WTC11 (cell line): Measurements from ENCODE around the gene STX18. TPM values are rescaled to one million over a fixed set of nuclear protein-coding genes. Genes with fewer than 3 reads are reported as not detected.

Source experiments
- ATAC-seq: fragments of 200-7000 bp; cut with Tn5 transposase; 2 replicates; pipeline ENCODE4 v1.10.0; 2021; ENCODE audit warnings: mild to moderate bottlenecking, moderate library complexity
- CTCF ChIA-PET: fragments of 300-600 bp; sonication (Branson Sonifier 250); formaldehyde crosslinking; loops from one replicate; lab custom pipeline; 2021; ENCODE audit warnings: antibody characterized with exemption; lab: Charles Lee
- POLR2A ChIA-PET: fragments of 350-600 bp; sonication (Branson Sonifier 250); formaldehyde crosslinking; loops from one replicate; lab custom pipeline; 2021; ENCODE audit warnings: antibody characterized with exemption; lab: Charles Lee
- DNase-seq: peaks from one replicate; pipeline ENCODE4 v3.0.0; 2021; ENCODE audit warnings: low spot score
- H3K27ac Mint-ChIP-seq: 2 replicates; pipeline ENCODE4 v1.8.0; 2021; ENCODE audit warnings: mixed read lengths
- H3K27me3 Mint-ChIP-seq: 2 replicates; pipeline ENCODE4 v1.8.0; 2021; ENCODE audit warnings: low read depth, mild to moderate bottlenecking, moderate library complexity, mixed read lengths
- H3K36me3 Mint-ChIP-seq: 2 replicates; pipeline ENCODE4 v1.8.0; 2021; ENCODE audit warnings: mixed read lengths
- H3K4me1 Mint-ChIP-seq: 2 replicates; pipeline ENCODE4 v1.8.0; 2022; ENCODE audit warnings: mixed read lengths
- H3K4me3 Mint-ChIP-seq: 2 replicates; pipeline ENCODE4 v1.8.0; 2021; ENCODE audit warnings: mild to moderate bottlenecking, moderate library complexity, mixed read lengths
- H3K9me3 Mint-ChIP-seq: 2 replicates; pipeline ENCODE4 v1.8.0; 2021; ENCODE audit warnings: mixed read lengths
- CREB1 ChIP-seq: sonication (generic); formaldehyde crosslinking; IDR thresholded peaks from 2 replicates; pipeline ENCODE4 v1.8.0; 2023; ENCODE audit warnings: mild to moderate bottlenecking, missing genetic modification reagents
- CREM ChIP-seq: sonication (generic); formaldehyde crosslinking; IDR thresholded peaks from 2 replicates; pipeline ENCODE4 v1.8.1; 2022; ENCODE audit warnings: mild to moderate bottlenecking, missing genetic modification reagents, moderate library complexity
- EMX1 ChIP-seq: fragments of 250-450 bp; sonication (Bioruptor Pico); IDR thresholded peaks from 2 replicates; pipeline ENCODE4 v1.8.0; 2021; ENCODE audit warnings: mild to moderate bottlenecking
- ETV6 ChIP-seq: sonication (generic); formaldehyde crosslinking; IDR thresholded peaks from 2 replicates; pipeline ENCODE4 v1.8.1; 2022; ENCODE audit warnings: mild to moderate bottlenecking, missing genetic modification reagents
- GABPB1 ChIP-seq: sonication (generic); formaldehyde crosslinking; IDR thresholded peaks from 2 replicates; pipeline ENCODE4 v1.8.1; 2023; ENCODE audit warnings: mild to moderate bottlenecking, missing genetic modification reagents
- GTF2I ChIP-seq: fragments of 250-450 bp; sonication (Bioruptor Pico); conservative IDR thresholded peaks from 2 replicates; pipeline ENCODE4 v1.4.0; 2021; ENCODE audit warnings: mild to moderate bottlenecking
- JUN ChIP-seq: sonication (generic); formaldehyde crosslinking; IDR thresholded peaks from 2 replicates; pipeline ENCODE4 v1.8.0; 2023; ENCODE audit warnings: mild to moderate bottlenecking, missing genetic modification reagents
- NFE2L1 ChIP-seq: sonication (generic); formaldehyde crosslinking; IDR thresholded peaks from 2 replicates; pipeline ENCODE4 v1.8.1; 2023; ENCODE audit warnings: missing genetic modification reagents
- NFYB ChIP-seq: sonication (generic); formaldehyde crosslinking; conservative IDR thresholded peaks from 2 replicates; pipeline ENCODE4 v1.8.0; 2022; ENCODE audit warnings: low read depth, missing genetic modification reagents
- RELA ChIP-seq: sonication (generic); formaldehyde crosslinking; IDR thresholded peaks from 2 replicates; pipeline ENCODE4 v1.8.1; 2022; ENCODE audit warnings: missing genetic modification reagents, mild to moderate bottlenecking, borderline replicate concordance
- TP53 ChIP-seq: sonication (generic); formaldehyde crosslinking; IDR thresholded peaks from 2 replicates; pipeline ENCODE4 v1.8.1; 2023; ENCODE audit warnings: mild to moderate bottlenecking, missing genetic modification reagents
- ZBTB21 ChIP-seq: sonication (generic); formaldehyde crosslinking; IDR thresholded peaks from 2 replicates; pipeline ENCODE4 v1.8.1; 2023; ENCODE audit warnings: mild to moderate bottlenecking, missing genetic modification reagents, borderline replicate concordance
- ZNF317 ChIP-seq: sonication (generic); formaldehyde crosslinking; IDR thresholded peaks from 2 replicates; pipeline ENCODE4 v1.8.1; 2023; ENCODE audit warnings: low read depth, mild to moderate bottlenecking, moderate library complexity, missing genetic modification reagents, borderline replicate concordance
- ZNF416 ChIP-seq: fragments of 250-450 bp; sonication (Bioruptor Pico); IDR thresholded peaks from 2 replicates; pipeline ENCODE4 v1.9.0; 2021; ENCODE audit warnings: mild to moderate bottlenecking, inconsistent platforms
- ZNF671 ChIP-seq: fragments of 250-450 bp; sonication (Bioruptor Pico); IDR thresholded peaks from 2 replicates; pipeline ENCODE4 v1.8.0; 2021; ENCODE audit warnings: mild to moderate bottlenecking
- total RNA-seq: library from RNA; stranded (reverse); gene quantifications from 3 replicates; pipeline ENCODE4 v1.2.3, GENCODE V29; 2021
- TF ChIP-seq, protein P1 (sequence below): fragments of 250-450 bp; sonication (Bioruptor Pico); IDR thresholded peaks from 2 replicates; pipeline ENCODE4 v1.9.0; 2021; ENCODE audit warnings: mild to moderate bottlenecking, borderline replicate concordance
- TF ChIP-seq, protein P2 (sequence below): sonication (generic); formaldehyde crosslinking; IDR thresholded peaks from 2 replicates; pipeline ENCODE4 v1.8.1; 2023; ENCODE audit warnings: mild to moderate bottlenecking, moderate library complexity, missing genetic modification reagents
- TF ChIP-seq, protein P3 (sequence below): sonication (generic); formaldehyde crosslinking; IDR thresholded peaks from 2 replicates; pipeline ENCODE4 v1.8.0; 2022; ENCODE audit warnings: mild to moderate bottlenecking, missing genetic modification reagents
- TF ChIP-seq, protein P4 (sequence below): sonication (generic); formaldehyde crosslinking; IDR thresholded peaks from 2 replicates; pipeline ENCODE4 v1.8.1; 2022; ENCODE audit warnings: mild to moderate bottlenecking, moderate library complexity, missing genetic modification reagents
- TF ChIP-seq, protein P5 (sequence below): sonication (generic); formaldehyde crosslinking; IDR thresholded peaks from 2 replicates; pipeline ENCODE4 v1.8.0; 2023; ENCODE audit warnings: mild to moderate bottlenecking, missing genetic modification reagents
- TF ChIP-seq, protein P6 (sequence below): fragments of 250-450 bp; sonication (Bioruptor Pico); IDR thresholded peaks from 2 replicates; pipeline ENCODE4 v1.9.0; 2021; ENCODE audit warnings: moderate library complexity, mild to moderate bottlenecking, inconsistent platforms, borderline replicate concordance

STX18 gene
- total RNA-seq, 1 experiment from 2014 or later: 16.9 TPM

DNA sequence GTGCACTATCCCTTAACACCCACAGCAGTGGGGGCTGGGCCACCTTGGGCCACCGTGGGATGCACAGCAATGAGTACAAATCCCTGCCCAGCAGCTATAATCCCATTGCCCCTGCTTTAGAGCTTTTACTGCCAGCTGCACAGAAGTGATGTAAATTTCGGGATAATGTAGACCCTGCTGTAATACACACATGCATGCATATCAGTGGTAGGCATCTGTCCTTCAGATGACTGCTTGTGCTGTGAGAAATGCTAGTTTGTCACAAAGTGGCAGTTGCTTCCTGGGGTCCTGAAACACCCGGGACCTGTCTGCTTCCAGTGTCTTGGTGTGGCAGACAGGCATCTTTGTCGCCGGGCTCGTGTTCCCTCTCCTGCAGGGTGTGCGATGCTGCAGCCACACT, 140.8 kb downstream of the STX18 start:
- no peak for DNase-seq
- no peak for ATAC-seq
- TF ChIP-seq ZNF416 (CRISPR knock-in tag) (no peak), ZBTB21 (CRISPR knock-in tag) (no peak), JUN (CRISPR knock-in tag) (no peak), CREB1 (no peak), NFE2L1 (CRISPR knock-in tag) (no peak), RELA (no peak), CREM (CRISPR knock-in tag) (no peak), ZNF317 (CRISPR knock-in tag) (no peak), ETV6 (CRISPR knock-in tag) (no peak), TP53 (CRISPR knock-in tag) (no peak), EMX1 (CRISPR knock-in tag) (no peak)
- TF ChIP-seq, protein P1, sequence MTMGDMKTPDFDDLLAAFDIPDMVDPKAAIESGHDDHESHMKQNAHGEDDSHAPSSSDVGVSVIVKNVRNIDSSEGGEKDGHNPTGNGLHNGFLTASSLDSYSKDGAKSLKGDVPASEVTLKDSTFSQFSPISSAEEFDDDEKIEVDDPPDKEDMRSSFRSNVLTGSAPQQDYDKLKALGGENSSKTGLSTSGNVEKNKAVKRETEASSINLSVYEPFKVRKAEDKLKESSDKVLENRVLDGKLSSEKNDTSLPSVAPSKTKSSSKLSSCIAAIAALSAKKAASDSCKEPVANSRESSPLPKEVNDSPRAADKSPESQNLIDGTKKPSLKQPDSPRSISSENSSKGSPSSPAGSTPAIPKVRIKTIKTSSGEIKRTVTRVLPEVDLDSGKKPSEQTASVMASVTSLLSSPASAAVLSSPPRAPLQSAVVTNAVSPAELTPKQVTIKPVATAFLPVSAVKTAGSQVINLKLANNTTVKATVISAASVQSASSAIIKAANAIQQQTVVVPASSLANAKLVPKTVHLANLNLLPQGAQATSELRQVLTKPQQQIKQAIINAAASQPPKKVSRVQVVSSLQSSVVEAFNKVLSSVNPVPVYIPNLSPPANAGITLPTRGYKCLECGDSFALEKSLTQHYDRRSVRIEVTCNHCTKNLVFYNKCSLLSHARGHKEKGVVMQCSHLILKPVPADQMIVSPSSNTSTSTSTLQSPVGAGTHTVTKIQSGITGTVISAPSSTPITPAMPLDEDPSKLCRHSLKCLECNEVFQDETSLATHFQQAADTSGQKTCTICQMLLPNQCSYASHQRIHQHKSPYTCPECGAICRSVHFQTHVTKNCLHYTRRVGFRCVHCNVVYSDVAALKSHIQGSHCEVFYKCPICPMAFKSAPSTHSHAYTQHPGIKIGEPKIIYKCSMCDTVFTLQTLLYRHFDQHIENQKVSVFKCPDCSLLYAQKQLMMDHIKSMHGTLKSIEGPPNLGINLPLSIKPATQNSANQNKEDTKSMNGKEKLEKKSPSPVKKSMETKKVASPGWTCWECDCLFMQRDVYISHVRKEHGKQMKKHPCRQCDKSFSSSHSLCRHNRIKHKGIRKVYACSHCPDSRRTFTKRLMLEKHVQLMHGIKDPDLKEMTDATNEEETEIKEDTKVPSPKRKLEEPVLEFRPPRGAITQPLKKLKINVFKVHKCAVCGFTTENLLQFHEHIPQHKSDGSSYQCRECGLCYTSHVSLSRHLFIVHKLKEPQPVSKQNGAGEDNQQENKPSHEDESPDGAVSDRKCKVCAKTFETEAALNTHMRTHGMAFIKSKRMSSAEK (CRISPR knock-in tag): no peak
- TF ChIP-seq, protein P2, sequence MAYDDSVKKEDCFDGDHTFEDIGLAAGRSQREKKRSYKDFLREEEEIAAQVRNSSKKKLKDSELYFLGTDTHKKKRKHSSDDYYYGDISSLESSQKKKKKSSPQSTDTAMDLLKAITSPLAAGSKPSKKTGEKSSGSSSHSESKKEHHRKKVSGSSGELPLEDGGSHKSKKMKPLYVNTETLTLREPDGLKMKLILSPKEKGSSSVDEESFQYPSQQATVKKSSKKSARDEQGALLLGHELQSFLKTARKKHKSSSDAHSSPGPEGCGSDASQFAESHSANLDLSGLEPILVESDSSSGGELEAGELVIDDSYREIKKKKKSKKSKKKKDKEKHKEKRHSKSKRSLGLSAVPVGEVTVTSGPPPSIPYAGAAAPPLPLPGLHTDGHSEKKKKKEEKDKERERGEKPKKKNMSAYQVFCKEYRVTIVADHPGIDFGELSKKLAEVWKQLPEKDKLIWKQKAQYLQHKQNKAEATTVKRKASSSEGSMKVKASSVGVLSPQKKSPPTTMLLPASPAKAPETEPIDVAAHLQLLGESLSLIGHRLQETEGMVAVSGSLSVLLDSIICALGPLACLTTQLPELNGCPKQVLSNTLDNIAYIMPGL (CRISPR knock-in tag): no peak
- TF ChIP-seq, protein P3, sequence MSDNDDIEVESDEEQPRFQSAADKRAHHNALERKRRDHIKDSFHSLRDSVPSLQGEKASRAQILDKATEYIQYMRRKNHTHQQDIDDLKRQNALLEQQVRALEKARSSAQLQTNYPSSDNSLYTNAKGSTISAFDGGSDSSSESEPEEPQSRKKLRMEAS (CRISPR knock-in tag): no peak
- TF ChIP-seq, protein P4, sequence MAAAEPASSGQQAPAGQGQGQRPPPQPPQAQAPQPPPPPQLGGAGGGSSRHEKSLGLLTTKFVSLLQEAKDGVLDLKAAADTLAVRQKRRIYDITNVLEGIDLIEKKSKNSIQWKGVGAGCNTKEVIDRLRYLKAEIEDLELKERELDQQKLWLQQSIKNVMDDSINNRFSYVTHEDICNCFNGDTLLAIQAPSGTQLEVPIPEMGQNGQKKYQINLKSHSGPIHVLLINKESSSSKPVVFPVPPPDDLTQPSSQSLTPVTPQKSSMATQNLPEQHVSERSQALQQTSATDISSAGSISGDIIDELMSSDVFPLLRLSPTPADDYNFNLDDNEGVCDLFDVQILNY (CRISPR knock-in tag): no peak
- peaks cover 12% of the 10 kb centered on the region for H3K36me3 Mint-ChIP-seq
- no peaks in the 10 kb centered on the region for H3K27me3 Mint-ChIP-seq
- ChIA-PET CTCF (interaction anchor here (1.0 kb wide), 1 partner anchor 16 kb away, joined by 3 read pairs; no protein-coding TSS in a partner anchor), POLR2A (no interaction called here)
- no peak overlapping the region for H3K4me3 Mint-ChIP-seq
- peaks cover 15% of the 10 kb centered on the region for H3K4me1 Mint-ChIP-seq
- no peak overlapping the region for H3K27ac Mint-ChIP-seq
- H3K9me3 Mint-ChIP-seq: peaks cover 8% of the 10 kb centered on the region

DNA sequence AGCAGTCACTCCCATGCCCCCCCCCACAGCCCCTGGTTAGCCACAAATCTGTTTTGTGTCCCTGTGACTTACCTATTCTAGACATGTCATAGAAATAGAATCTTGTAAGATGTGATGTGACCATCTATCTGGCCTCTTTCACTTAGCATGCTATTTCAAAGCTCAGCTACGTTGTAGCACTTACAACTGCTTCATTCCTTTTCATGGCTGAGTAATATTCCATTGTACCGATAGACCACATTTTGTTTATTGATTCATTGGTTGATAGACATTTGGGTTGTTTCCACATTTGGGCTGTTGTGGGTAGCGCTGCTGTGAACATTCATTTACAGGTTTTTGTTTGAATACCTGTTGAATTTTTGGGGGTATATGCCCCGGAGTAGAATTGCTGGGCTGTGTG, 143.4 kb downstream of the STX18 start:
- no peaks in the 10 kb centered on the region for H3K27me3 Mint-ChIP-seq
- H3K9me3 Mint-ChIP-seq: peaks cover 8% of the 10 kb centered on the region
- peaks cover 12% of the 10 kb centered on the region for H3K36me3 Mint-ChIP-seq
- TF ChIP-seq GTF2I: 0 out of 2 replicates have a peak, but pooled peaks have one; percentile 18
- TF ChIP-seq CREB1: no peak
- DNase-seq (no peak), ATAC-seq (no peak)
- no peak overlapping the region for H3K27ac Mint-ChIP-seq
- no peak overlapping the region for H3K4me3 Mint-ChIP-seq
- POLR2A ChIA-PET: no interaction called here
- H3K4me1 Mint-ChIP-seq: peaks cover 17% of the 10 kb centered on the region
- CTCF ChIA-PET: no interaction called here

DNA sequence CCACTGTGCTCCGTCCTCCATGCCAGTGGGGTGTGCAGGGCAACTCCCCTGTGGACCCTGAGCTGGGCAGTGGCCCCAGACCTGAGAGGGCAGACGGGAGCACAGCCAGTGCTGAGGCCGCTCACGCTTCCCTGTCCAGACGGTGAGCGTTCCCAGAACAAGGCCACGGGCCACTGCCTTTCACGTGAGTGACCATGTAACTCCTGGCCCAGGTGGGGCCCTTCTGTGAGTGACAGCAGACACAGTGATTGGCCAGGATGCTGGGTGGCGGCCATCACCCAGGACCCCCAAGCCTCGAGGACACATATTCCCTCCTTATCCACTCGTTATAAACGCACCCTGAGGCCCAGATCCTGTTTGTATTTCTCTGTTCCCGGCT, 144.4 kb downstream of the STX18 start:
- peaks cover 8% of the 10 kb centered on the region for H3K9me3 Mint-ChIP-seq
- no peak for TF ChIP-seq CREM (CRISPR knock-in tag)
- TF ChIP-seq, protein P3 (CRISPR knock-in tag): no peak
- no peak for TF ChIP-seq NFYB (CRISPR knock-in tag)
- TF ChIP-seq ZNF671 (CRISPR knock-in tag): no peak
- no peak for TF ChIP-seq NFE2L1 (CRISPR knock-in tag)
- TF ChIP-seq, protein P5, sequence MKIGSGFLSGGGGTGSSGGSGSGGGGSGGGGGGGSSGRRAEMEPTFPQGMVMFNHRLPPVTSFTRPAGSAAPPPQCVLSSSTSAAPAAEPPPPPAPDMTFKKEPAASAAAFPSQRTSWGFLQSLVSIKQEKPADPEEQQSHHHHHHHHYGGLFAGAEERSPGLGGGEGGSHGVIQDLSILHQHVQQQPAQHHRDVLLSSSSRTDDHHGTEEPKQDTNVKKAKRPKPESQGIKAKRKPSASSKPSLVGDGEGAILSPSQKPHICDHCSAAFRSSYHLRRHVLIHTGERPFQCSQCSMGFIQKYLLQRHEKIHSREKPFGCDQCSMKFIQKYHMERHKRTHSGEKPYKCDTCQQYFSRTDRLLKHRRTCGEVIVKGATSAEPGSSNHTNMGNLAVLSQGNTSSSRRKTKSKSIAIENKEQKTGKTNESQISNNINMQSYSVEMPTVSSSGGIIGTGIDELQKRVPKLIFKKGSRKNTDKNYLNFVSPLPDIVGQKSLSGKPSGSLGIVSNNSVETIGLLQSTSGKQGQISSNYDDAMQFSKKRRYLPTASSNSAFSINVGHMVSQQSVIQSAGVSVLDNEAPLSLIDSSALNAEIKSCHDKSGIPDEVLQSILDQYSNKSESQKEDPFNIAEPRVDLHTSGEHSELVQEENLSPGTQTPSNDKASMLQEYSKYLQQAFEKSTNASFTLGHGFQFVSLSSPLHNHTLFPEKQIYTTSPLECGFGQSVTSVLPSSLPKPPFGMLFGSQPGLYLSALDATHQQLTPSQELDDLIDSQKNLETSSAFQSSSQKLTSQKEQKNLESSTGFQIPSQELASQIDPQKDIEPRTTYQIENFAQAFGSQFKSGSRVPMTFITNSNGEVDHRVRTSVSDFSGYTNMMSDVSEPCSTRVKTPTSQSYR (CRISPR knock-in tag): no peak
- TF ChIP-seq, protein P6, sequence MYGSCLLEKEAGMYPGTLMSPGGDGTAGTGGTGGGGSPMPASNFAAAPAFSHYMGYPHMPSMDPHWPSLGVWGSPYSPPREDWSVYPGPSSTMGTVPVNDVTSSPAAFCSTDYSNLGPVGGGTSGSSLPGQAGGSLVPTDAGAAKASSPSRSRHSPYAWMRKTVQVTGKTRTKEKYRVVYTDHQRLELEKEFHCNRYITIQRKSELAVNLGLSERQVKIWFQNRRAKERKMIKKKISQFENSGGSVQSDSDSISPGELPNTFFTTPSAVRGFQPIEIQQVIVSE (CRISPR knock-in tag): no peak
- TF ChIP-seq GABPB1 (CRISPR knock-in tag): no peak
- TF ChIP-seq, protein P4 (CRISPR knock-in tag): no peak
- TF ChIP-seq, all 79 proteins: peak for 0
- CTCF ChIA-PET: interaction anchor here (3.5 kb wide), 1 partner anchor 13 kb away, joined by 27 read pairs; no protein-coding TSS in a partner anchor
- Mint-ChIP-seq H3K4me1 (peaks cover 16% of the 10 kb centered on the region), H3K36me3 (peaks cover 12% of the 10 kb centered on the region), H3K27ac (no peak overlapping the region), H3K27me3 (no peaks in the 10 kb centered on the region), H3K4me3 (no peak overlapping the region)
- POLR2A ChIA-PET: no interaction called here
- DNase-seq (no peak), ATAC-seq (no peak)
